Stimulated activated naive CD4-positive, alpha-beta T cell treated with Interleukin-2 at 50 U/mL for 16 hours (primary cell): ENCODE measurements around the gene IBA57.

Source experiments
- DNase-seq: peaks from one replicate; lab custom pipeline; 2025; lab: John Stamatoyannopoulos, UW

The IBA57 gene

DNA sequence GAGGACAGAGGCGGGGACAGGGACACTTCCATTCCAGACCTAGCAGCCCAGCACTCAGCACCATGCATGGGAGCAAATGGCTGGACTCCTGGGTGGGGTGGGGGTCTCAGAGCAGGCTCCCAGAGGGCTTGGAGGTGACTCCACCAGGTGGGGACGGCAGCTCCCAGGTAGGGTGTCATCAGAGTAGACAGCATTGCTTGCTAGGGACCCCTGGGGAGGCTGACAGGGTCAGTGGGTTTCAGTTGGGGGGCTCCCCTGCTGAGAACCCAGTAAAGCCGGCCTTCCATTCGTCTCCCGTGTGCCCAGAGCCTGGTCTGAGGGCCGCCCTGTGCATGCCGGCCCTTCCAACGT lies 20.6 kb upstream of the IBA57 start:
- no peak for DNase-seq

DNA sequence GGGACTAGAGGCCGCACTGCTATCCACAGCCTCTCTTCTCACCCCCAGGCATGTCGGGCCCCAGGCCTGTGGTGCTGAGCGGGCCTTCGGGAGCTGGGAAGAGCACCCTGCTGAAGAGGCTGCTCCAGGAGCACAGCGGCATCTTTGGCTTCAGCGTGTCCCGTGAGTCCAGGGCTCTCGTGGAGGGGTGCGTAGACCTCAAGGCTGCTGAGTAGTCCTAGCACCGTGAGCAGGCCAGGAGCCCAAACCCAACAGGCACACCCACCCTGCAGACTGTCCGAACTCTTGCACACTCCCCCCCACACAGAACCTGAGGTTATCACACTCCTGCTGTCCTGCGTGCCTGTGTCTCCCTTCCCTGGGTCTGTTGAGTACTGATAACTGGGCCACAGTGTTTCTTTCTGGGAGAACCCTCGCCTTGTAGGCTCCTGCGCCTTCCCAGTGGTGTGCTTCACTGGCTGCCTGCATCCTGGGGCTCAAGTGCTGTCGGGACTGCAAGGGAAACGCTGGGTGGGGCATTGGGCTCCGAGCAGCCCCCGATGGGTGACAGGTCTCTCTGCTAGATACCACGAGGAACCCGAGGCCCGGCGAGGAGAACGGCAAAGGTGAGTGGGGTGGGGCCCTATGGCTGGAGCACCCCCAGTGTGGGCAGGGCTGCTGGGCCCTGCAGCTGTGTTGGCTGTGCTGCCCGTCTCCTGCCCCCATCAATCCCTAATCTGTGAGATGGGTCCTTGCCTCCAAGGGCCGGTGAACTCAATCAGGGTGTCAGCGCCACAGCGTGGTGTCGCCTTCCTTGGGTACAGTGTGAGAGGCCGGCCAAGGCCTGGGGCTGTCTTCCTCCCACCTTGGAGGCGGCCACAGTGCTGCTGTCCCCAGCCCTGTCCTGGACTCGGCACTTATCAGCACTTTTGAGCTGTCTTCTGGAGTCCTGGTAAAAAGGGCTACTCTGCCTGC lies 19.9 kb upstream of the IBA57 start:
- DNase-seq: no peak

DNA sequence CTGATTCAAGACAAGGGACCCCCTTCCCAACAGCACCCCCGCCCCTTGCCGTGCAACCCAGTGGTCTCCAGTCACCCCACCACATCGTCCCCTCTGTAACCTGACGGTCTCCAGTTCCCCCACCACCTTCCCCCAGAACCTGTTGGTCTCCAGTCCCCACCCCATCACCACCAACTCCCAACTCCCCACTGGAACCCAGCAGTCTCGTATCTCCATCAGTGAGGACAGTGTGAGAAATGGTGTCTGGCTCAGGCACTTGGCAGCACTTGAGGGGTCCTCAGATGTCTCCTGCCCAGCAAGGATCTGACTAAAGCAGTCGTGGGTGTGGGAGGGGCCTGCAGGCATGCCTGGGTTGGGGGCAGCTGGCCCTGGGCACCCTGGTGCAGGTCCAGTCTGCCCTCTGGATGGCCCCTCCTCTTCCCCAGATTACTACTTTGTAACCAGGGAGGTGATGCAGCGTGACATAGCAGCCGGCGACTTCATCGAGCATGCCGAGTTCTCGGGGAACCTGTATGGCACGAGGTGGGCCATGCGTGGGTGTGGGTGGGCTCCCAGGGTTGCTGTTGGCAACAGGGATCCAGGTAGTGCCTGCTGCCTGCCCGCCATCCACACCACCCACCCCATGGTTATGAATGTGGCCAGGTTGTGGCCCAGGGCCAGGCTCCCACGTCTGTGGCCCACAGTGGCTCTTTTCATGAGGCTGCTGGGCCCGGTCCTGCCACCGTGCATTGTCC lies 19.0 kb upstream of the IBA57 start:
- no peak for DNase-seq

DNA sequence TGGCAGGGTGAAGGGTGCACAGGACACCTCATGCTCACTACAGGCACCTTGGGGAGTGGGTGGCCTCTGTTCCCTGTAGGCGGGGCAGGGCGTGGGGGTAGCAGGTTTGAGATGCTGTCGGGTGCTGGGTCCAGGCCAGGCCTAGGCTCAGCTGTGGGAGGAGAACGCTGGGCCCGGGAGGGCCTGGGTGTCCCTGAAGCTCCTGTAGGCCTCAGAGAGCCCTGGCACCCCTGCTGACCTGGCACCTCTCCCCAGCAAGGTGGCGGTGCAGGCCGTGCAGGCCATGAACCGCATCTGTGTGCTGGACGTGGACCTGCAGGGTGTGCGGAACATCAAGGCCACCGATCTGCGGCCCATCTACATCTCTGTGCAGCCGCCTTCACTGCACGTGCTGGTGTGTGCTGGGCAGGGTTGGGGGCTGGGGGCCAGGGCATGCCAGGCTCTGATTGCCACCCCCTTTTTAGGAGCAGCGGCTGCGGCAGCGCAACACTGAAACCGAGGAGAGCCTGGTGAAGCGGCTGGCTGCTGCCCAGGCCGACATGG lies 18.4 kb upstream of the IBA57 start:
- DNase-seq: no peak

DNA sequence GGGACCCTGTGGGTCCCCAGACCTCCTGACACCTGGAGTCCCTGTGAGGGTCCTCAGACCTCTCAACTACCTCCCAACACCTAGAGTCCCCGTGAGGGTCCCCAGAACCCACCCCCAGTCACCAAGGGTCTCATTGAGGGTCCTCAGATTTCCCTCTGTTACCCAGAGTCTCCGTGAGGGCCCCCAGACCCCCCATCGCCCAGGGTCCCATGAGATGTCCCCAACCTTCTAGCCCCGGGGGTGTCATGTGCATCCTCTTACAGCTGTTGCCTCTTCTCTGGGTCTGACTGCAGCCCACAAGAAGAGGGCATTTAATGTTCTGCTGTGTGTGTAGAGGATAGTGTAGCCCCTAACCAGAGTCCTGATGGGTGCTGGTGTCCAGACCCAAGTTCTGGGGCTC lies 17.8 kb upstream of the IBA57 start:
- no peak for DNase-seq

DNA sequence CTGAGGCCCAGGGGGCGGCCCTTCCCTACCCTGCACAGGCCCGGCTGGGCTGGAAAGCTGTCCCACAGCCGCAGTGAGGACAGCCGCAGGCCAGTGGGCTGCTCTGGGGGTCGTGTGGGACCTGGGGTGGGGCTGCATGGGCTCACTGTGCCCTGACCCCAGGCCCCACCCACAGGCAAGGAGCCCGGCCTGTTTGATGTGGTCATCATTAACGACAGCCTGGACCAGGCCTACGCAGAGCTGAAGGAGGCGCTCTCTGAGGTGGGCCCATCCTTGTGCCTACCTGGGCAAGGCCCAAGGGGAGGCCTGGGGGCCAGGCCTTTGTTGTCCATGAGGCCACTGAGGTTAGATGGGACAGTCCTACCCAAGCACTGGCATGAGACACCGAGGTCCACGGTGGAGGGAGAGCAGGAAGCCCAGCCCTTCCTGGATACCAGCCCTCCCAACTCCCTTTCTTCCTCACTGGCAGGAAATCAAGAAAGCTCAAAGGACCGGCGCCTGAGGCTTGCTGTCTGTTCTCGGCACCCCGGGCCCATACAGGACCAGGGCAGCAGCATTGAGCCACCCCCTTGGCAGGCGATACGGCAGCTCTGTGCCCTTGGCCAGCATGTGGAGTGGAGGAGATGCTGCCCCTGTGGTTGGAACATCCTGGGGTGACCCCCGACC lies 17.3 kb upstream of the IBA57 start:
- no peak for DNase-seq

DNA sequence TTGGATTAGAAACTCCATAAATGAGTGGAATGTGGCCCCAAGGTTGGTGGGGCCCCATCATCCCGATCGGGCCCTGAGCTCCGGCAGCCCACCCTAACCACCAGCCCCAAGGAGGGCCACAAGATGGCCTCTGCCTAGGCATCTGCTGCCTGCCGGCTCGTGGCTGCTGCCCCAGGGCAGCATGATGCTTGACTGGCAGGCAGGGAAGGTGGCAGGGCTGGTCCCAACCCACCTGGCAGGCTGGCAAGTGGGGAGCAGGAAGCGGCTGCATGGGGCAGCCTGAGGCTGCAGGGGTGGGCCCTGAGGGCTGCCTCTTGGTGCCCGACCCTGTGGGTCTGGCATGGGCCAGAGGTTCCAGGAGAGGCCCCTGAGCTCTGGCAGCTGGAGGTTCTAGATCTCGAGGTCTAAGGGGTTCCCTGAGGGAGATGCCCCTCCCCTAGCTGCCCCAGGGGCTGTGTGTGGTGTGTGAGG lies 16.6 kb upstream of the IBA57 start:
- no peak for DNase-seq

DNA sequence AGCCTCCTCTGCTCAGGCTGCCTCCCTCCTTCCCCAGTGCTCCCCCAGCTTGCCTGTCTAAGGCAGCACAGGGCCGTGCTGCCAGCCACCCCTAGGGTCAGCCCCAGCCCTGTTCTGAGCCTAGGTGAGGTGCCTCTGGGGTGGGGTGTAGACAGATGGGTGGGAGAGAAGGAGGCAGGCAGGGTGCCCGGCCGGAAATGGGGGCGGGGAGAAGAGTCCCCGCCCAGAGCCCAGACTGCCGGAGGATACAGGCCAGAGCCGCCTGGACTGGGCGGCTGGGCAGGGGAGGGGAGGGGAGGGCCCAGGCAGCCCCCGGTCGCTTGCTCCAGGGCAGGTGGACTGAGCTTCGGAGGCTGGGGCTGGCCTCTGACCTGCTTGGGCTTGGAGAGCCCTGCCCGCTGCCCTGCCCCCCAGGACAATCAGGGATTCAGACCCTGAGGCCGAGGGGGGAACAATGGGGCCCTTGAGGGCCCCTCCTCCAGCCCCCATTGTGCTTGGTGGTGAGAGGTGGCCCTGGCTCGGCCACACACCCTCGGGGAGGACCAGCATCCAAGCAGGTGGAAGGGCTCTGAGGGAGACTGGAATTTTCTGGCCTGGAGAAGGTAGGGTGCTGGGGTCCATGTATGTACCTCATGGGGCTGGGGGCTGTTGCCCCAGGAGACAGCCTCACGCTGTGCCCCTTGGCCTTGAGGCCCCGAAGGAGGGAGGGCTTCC lies 16.0 kb upstream of the IBA57 start, which contains the start of gene GJC2:
TSS of gene GJC2 (plus strand) at position 525 of the 714 bp plus-strand sequence. CDS start 7,829 bp downstream, outside the sequence.
- DNase-seq: no peak

DNA sequence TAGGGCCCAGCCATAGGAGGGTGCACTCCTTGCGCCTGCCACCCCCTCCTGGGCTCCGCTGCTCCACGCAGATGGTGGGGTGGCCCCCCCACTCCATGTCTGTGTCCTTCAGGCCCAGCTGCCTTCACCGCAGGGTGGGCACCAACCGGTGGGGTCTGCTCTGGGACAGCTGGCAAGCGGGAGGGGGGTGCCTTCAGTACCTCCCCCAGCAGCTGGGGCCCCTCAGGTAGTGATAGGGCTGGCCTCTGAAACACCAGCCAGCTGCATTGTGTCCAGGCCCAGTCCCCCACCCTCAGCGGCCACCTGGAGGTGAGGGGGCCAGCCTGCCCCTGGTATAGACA lies 15.5 kb upstream of the IBA57 start:
- no peak for DNase-seq

DNA sequence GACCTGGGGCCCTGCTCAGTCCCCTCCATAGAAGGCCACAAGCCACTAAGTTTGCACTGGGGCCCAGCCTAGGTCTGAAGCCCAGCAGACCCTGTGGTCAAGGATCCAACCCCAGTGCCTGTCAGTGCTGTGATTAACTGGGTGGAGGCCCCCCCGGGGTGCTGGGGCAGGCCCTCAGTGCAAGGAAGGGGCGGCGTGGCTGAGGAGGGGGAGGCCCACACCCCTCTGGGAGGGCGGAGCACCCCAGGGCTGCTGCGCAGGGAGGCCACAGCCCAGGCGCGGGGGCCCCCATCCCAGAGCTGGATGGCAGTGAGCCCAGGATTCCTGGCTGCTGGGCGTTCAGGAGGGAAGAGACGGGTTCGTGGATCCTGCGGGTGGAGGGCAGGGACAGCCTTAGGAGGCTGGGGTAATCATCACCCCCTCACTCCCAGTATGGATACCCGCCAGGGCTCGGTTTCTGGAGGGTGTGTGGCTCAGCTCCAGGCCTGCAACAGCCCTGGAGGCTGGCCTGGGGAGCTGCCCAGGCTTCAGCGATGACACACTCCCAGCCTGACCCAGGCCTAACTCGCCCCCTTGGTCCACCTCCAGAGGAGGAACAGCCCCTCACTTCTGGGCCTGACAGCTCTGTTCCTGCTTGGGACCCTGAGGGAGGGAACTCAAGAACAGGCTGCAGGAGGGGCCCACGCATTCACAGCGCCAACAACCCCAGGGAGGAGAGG lies 15.0 kb upstream of the IBA57 start:
- no peak for DNase-seq

DNA sequence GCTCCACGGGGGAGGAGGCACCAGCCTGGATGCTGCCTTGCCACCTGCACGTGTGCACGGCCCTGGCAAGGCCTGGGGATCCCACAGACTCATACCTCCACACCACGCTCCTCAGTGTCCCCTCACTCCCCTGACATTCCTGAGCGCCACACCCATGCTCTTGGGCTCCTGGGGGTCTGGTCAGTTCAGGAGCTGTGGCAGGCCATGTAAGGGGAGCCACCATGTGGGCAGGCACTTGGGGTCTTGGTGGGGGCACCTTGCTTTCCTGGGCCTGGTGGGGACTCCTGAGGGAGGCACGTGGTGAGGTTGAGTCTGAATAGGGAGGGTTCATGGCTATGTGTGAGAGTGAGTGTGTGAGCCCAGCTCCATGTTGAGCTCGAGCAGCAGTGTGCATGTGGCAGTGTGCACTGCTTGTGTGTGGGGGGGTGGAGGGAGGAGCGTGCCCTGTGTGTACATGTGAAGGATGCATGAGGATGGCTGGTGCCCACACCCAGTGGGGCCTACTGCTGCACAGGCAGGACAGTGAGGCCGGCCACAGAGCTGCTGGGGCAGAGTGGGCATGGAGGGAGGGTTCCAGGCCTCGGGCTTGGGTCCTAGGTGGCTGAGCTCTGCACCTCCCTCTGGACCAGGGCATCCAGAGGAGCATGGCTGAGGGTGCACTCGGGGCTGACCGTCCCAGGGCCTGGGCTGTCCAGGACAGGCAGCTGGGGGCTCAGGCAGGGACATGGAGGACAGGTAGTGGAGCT lies 14.3 kb upstream of the IBA57 start:
- DNase-seq: no peak

DNA sequence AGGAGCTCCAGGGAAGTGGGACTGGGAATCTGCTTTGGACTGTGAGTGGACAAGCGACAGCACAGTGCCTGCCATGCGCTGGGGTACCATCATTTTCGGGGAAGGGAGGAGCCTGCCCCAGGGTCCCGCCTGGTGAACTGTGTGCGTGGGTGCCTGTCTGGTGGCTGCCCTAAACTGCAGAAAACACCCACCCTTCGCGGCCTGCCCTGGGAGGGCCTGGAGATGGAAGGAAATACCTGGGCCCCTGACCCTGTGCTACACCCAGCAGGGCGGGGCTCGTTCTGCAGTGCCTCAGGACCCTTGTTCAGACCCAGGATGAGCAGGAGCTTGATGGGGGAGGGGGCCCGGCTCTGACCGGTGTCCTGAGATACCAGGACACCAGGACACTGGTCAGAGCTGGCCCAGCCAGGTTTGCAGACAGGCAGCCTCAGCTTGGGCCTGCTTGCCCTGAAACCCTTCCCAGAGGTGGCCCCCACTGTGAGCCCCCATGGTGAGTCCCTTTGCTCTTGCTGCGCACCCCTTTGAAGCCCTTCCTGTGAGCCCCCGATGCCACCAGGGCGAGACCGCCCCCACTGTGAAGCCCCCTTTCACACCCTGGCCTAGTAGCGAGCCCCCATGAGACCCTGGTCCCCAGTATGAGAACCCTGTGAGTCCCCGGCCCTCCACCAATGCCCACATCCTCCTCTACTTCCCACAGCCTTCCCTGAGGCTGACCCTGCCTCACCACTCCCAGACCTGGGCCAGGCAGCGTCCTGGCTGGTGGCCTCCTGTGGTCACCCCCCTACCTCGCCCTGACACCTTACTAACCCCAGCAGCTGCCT lies 13.3 kb upstream of the IBA57 start:
- DNase-seq: no peak

DNA sequence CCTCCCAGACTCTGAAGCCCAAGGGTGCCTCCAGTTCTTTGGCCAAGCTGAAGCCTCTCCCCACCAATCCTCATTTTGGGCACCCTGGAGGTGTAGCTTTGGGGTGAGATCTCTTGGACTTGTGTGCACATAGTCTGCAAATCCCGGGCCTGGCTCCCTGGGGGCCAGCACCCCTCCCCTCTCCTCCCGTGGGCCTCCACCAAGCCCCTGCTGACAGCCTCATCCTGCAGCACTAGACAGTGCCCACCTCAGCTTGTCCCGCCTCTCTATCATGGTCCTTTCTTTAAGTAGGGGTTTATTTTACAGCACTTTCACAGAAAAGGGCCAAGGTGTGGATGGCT lies 12.7 kb upstream of the IBA57 start:
- DNase-seq: no peak

DNA sequence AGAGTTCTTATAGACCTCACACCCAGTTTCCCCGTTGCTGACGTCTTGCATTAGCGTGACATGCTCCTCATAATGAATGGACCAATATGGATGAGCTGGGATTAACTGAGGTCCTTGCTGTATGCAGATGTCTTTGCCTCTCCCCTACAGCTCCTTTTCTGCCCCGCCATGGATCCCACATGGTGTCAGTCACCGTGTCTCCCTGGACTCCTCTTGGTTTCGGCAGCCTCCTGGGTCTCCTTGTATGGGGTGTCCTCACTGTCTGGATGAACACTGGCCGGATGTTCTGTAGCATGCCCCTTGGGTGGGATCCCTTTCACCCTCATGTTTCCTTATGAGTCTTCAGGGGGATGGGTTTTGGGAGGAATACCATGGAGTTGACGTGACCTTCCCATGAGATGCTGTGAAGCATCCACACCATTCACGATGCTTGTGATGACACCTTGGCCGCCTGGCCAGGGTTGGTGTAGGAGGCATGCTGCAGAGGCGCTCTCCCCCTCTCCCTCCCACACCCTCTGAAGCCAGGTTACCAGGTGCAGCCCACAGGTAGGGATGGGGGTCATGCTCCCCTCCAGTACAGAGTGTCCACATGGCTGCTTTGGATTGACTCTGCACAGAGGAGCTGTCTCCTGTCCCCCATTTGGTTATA lies 11.5 kb upstream of the IBA57 start:
- DNase-seq: no peak

DNA sequence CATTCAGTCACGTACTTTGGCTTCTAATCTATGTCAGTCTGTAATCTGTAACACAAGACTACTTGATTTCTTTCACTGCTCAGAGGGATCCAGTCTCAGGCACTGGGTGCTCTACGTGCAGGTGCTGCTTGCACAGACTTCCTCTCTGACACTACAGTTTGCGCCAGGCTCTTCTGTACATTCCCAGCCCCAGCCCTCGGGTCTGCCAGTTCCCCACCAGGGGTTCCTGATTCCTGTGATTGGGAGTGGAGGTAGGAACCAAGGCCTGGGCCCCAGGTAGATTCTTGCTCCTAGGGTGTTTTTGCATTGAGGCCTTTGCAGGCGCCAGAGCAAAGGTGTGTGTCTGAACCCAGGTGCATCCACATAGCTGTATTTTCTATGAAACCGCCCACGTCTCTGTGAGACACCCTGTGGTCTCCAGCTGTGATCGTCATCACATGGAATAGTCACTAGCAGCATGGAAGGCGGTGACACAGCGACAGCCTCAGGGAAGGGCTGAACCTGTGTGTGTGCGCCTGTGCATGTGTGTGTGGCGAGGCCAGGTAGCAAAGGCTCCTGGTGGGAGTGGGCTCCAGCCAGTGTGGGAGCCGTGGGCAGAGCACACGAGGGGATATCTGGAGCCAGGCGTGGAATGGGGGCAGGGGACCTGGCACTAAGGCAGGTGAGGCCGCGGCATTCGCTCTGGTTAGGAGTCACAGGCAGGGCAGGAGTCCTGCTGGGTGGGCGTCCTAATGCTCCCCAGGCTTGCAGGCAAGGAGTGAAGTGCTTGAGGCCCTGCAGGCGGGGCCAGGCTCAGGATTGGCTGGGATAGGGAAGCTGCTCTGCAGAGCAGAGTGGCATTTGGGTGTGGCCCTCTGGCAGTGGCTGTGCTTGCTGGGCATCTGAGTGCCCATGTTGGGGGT lies 10.7 kb upstream of the IBA57 start:
- DNase-seq: peak; percentile 9

DNA sequence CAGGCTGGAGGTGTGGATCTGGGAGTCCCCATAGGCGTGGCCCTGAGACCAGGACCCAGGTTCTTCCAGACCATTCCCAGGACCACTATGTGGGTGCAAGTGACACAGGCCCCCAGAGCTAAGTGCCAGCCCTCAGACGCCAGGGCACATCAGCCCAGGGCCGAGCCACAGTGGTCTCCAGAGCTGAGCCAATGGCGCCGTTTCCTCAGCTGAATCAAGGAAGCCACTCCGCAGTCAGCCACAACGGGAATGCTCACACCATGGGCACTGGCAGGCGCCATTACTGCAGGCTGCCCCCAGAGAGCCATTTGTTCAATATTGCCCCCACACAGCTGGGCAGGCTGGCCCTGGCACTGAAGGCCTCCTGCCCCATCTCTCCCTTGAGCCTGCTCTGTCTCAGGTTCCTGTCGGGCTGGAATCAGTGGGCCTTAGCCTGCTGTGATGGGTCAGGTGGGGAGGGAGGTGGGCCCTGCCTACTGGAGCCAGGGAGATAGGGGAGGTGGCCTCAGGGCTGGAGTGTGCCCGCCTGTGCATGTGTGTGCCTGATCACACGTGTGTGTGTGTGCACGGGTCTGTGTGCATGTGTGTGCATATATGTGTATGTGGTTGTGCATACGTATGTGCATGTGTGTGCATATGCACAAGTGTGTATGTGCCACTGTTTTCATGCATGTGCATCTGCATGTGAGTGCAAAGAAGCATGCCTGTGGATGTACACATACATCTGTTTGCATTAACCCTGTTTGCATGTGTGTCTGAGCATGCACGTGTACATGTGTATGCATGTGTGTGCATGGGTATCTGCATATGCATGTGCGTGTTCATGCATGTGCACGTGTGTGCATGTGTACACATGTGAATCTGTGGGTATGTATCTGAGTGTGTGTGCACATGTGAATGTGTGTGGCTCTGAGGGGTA lies 9.7 kb upstream of the IBA57 start:
- DNase-seq: no peak

DNA sequence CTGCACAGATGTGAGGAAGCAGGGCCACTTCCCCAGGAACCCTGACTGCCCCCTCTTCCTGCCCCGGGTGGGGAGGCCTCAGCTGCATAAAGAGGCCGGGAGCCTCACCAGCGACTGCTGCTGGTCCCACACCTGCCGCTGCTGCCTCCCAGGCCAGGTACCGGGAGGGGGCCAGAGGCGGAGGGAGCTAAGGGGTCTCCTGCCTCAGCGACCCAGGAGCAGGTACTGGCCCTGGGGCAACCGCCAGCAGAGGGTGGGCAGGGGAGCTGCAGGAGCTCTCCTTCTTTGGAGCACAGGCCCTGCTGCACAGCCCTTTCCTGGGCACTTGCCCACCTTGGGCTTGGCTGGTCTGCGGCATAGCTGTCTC lies 9.1 kb upstream of the IBA57 start:
- DNase-seq: no peak
